ENCODE data around the gene TMEM39A. TPM values are rescaled to one million over a fixed set of nuclear protein-coding genes. Genes with fewer than 3 reads are reported as not detected.
A peak's percentile ranks its signal among the peaks of the same experiment; 100 is the strongest.

Gene TMEM39A, protein sequence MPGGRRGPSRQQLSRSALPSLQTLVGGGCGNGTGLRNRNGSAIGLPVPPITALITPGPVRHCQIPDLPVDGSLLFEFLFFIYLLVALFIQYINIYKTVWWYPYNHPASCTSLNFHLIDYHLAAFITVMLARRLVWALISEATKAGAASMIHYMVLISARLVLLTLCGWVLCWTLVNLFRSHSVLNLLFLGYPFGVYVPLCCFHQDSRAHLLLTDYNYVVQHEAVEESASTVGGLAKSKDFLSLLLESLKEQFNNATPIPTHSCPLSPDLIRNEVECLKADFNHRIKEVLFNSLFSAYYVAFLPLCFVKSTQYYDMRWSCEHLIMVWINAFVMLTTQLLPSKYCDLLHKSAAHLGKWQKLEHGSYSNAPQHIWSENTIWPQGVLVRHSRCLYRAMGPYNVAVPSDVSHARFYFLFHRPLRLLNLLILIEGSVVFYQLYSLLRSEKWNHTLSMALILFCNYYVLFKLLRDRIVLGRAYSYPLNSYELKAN
- total RNA-seq (10 to 100 TPM in 2 of 4 donors, 1 to 10 TPM in 2; 7.5 to 15.6 (median 10.1) TPM), polyA plus RNA-seq (10 to 100 TPM in 2 of 3 donors, 1 to 10 TPM in 1; 6.0 to 13.0 (median 11.0) TPM)
- long read RNA-seq, donor 1, full-length matches to known transcripts: 1 of 3 reads
- long read RNA-seq, donor 1, partial matches to known transcripts: 0 of 3 reads
- long read RNA-seq, donor 1, other reads (novel, unspliced or antisense): 2 of 3 reads
- long read RNA-seq, donor 2, full-length matches to known transcripts: 6 of 11 reads
- long read RNA-seq, donor 2, partial matches to known transcripts: 0 of 11 reads
- long read RNA-seq, donor 2, other reads (novel, unspliced or antisense): 5 of 11 reads

DNA sequence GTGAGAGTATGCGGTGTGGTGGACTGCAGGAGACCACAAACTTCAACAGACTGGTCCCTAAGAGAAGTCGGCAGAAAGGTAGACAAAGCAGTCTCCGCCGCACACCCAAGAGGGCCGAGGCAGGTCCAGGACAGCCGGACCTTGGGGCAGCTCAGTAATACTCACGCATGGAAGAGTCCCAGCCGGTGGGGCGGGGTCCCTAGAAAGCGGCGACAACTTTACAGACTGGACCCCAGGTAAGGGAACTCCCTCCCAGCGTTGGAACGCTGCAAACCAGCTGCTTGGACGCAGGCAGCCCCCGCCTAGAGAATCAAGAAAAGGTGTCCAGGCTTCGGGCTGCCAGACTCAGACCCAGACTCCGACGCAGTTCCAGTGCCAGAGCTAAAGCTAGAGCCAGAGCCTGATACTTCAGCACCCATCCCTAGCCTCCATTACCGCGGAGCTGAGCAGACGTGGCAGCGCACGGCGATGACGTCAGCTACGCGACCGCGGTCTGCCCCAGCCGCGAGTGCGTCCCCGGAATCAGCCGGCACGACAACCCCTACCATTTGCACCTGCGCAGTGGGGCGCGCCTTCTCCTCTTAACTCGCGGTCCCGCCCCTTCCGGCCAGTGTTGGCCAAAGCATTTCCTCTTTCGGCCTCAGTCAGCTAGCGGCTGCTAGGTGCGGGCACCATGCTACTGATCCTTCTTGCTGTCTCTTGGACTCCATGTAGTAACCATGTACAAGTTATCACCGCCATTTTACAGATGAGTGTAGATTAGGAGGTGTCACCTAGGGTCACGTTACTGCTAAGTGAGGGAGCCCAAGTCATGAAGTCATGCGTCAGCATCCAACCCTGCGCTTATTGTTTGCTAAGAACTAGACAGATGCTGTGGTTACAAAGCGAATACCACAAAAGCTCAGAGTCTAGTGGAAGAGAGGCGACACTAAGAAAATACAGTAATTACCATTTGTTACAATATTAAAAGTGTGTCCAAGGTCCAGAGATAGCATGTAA lies at the start of gene TMEM39A:
TSS of gene TMEM39A (minus strand) at position 445 of the 999 bp plus-strand sequence. CDS start 1,541 bp downstream, outside the sequence.
- peak; percentile 98 to 99 (median 99) for ATAC-seq
- H3K4me1 ChIP-seq: peaks cover 15% of the 10 kb centered on the region
- intact Hi-C loops (cut with DNase I): loop anchor here in 1 of 2 donors (10.0 kb wide), 1 partner anchor 221 kb away; no protein-coding TSS in a partner anchor
- peaks cover 0 to 38% of the 10 kb centered on the region in 2 donors for H3K36me3 ChIP-seq (ENCODE audit: insufficient read depth in 1 of 2, low read depth in 1 of 2)
- H3K9me3 ChIP-seq: no peaks in the 10 kb centered on the region
- peak; percentile 100 for DNase-seq
- H3K27me3 ChIP-seq (ENCODE audit: insufficient read depth in 3 of 3, low read length in 2 of 3): no peaks in the 10 kb centered on the region
- peak within 1 kb of the TSS; percentile 92 for H3K27ac ChIP-seq
- 5 to 6% (median 5%) methylated on average over 51 of the region's 51 CpGs for WGBS, 3 donors
- TF ChIP-seq CTCF (IDR thresholded peaks at IDR 0.05): peak; percentile 12
- peak within 1 kb of the TSS; percentile 87 for H3K4me3 ChIP-seq

GRCh38 chr3:119510690-119511089 lies 47.3 kb upstream of the TMEM39A start:
- Histone ChIP-seq H3K9me3 (no peaks in the 10 kb centered on the region), H3K36me3 (ENCODE audit: insufficient read depth in 1 of 2, low read depth in 1 of 2) (peaks cover 5 to 98% of the 10 kb centered on the region in 2 donors), H3K4me3 (no peak overlapping the region), H3K4me1 (no peaks in the 10 kb centered on the region), H3K27ac (no peak overlapping the region), H3K27me3 (ENCODE audit: insufficient read depth in 3 of 3, low read length in 2 of 3) (no peaks in the 10 kb centered on the region)
- DNase-seq: no peak
- intact Hi-C loops (cut with DNase I): no loop called here
- no peak for TF ChIP-seq CTCF (IDR thresholded peaks at IDR 0.05)
- ATAC-seq: no peak

DNA sequence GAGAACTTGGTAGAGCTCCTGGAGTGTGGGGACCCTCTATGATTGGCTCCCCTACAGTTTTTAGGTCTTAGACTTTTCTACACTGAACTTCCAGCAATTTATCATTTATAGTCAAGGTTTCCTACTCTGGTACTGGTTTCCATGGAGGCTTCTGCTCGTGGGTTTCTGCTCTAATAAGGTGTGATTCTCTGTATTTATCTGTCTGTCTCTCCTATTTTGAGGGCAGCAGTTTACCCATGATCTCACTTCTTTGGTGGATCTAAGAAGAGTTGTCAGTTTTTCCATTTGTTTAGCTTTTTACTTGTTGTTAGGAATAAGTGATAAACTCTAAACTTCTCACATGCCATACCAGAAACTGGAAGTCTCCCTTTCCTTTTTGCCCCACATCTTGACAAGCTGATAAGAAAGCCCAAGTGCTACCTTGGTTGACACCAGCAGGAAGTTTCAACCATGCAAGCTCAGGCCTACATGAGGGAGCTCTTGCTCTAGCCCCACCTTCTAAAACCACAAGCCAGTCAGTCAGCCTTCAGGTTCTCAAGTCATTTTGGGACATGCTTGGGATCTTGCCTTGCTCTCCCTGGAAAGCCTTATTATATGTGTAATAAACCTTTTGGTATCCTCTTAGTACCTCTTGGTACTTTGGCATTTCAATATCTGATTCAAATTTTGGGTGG lies 44.9 kb upstream of the TMEM39A start:
- intact Hi-C loops (cut with DNase I): no loop called here
- Histone ChIP-seq H3K4me3 (no peak overlapping the region), H3K27me3 (ENCODE audit: insufficient read depth in 3 of 3, low read length in 2 of 3) (no peaks in the 10 kb centered on the region), H3K36me3 (ENCODE audit: insufficient read depth in 1 of 2, low read depth in 1 of 2) (peaks cover 5 to 98% of the 10 kb centered on the region in 2 donors), H3K27ac (no peak overlapping the region), H3K4me1 (no peaks in the 10 kb centered on the region), H3K9me3 (no peaks in the 10 kb centered on the region)
- 73 to 100% (median 89%) methylated on average over 1 of the region's 1 CpG for WGBS, 3 donors
- DNase-seq (no peak), ATAC-seq (no peak)
- no peak for TF ChIP-seq CTCF (IDR thresholded peaks at IDR 0.05)

GRCh38 chr3:119507404-119507803 lies 44.0 kb upstream of the TMEM39A start:
- Histone ChIP-seq H3K4me1 (no peaks in the 10 kb centered on the region), H3K27ac (no peak overlapping the region), H3K36me3 (ENCODE audit: insufficient read depth in 1 of 2, low read depth in 1 of 2) (peaks cover 5 to 98% of the 10 kb centered on the region in 2 donors), H3K27me3 (ENCODE audit: insufficient read depth in 3 of 3, low read length in 2 of 3) (no peaks in the 10 kb centered on the region), H3K4me3 (no peak overlapping the region), H3K9me3 (no peaks in the 10 kb centered on the region)
- WGBS, 3 donors: 98% methylated on average over 2 of the region's 2 CpGs
- ATAC-seq (no peak), DNase-seq (no peak)
- no peak for TF ChIP-seq CTCF (IDR thresholded peaks at IDR 0.05)
- intact Hi-C loops (cut with DNase I): no loop called here

All from psoas muscle (tissue), 8 donors.